Measurements from ENCODE around the gene WDR6.

The WDR6 gene

GRCh38 chr3:49026536-49026935, 19.3 kb downstream of the WDR6 start:
- no peaks in the 10 kb centered on the region for H3K9me3 ChIP-seq (ENCODE audit: control insufficient read depth in 1 of 2, low read length in 2 of 2)
- peaks cover 29 to 48% of the 10 kb centered on the region in 2 donors for H3K4me1 ChIP-seq (ENCODE audit: control insufficient read depth in 1 of 2, insufficient read depth in 2 of 2, low read length in 2 of 2)
- no peak overlapping the region for H3K27ac ChIP-seq (ENCODE audit: low read depth, low read length)
- H3K9ac ChIP-seq (ENCODE audit: low read depth in 1 of 2, low read length in 2 of 2), result no peak overlapping the region
- H3K27me3 ChIP-seq (ENCODE audit: control insufficient read depth in 1 of 2, insufficient read depth in 2 of 2, low read length in 2 of 2), result no peaks in the 10 kb centered on the region
- H3K4me3 ChIP-seq (ENCODE audit: low read depth in 1 of 2, low read length in 2 of 2), result no peak overlapping the region
- H3K36me3 ChIP-seq (ENCODE audit: control insufficient read depth in 1 of 2, insufficient read depth in 2 of 2, low read length in 2 of 2), result peaks cover 34 to 50% of the 10 kb centered on the region in 2 donors

DNA sequence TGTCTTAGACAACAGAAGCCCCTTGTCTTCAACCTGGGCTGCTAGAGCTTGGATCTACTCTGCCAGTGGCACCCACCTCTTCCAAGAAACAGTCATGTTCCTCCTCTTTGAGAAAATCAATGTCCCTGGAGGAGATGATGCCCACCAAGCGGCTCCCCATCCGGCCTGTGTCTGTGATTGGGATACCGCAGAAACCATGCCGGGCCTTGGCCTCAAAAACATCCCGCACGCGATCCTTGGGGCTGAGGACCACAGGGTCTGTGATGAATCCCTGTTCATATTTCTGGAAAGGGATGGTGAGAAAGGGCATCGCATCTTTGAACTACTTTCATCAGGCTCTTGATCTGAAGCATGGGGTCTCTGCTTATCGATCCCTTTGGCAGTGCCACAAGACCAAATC, 20.4 kb downstream of the WDR6 start:
- H3K4me3 ChIP-seq (ENCODE audit: low read depth in 1 of 2, low read length in 2 of 2), result no peak overlapping the region
- no peak overlapping the region for H3K27ac ChIP-seq (ENCODE audit: low read depth, low read length)
- H3K36me3 ChIP-seq (ENCODE audit: control insufficient read depth in 1 of 2, insufficient read depth in 2 of 2, low read length in 2 of 2), result peaks cover 45 to 61% of the 10 kb centered on the region in 2 donors
- peaks cover 27 to 45% of the 10 kb centered on the region in 2 donors for H3K4me1 ChIP-seq (ENCODE audit: control insufficient read depth in 1 of 2, insufficient read depth in 2 of 2, low read length in 2 of 2)
- H3K9me3 ChIP-seq (ENCODE audit: control insufficient read depth in 1 of 2, low read length in 2 of 2), result no peaks in the 10 kb centered on the region
- no peaks in the 10 kb centered on the region for H3K27me3 ChIP-seq (ENCODE audit: control insufficient read depth in 1 of 2, insufficient read depth in 2 of 2, low read length in 2 of 2)
- peak overlapping the region in 1 of 2 donors; percentile 75 for H3K9ac ChIP-seq (ENCODE audit: low read depth in 1 of 2, low read length in 2 of 2)

DNA sequence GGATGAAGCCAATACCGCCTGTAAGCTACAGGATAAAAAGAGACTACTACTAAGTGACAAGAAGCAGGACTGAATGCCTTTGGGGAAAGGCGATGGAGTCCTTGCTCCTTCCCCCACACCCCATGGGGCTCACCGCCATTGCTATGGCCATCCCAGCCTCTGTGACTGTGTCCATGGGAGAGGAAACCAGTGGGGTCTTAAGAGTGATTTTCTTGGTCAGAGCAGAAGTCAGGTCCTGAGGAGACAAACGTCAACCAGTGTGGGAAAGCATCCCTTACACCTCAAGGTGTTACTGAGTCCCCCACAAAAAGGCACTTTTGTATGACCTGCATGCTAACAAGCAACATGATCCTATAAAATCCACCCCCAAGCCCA, 21.1 kb downstream of the WDR6 start:
- Histone ChIP-seq H3K27ac (ENCODE audit: low read depth, low read length) (no peak overlapping the region), H3K9ac (ENCODE audit: low read depth in 1 of 2, low read length in 2 of 2) (peak overlapping the region; percentile 75 to 98), H3K4me1 (ENCODE audit: control insufficient read depth in 1 of 2, insufficient read depth in 2 of 2, low read length in 2 of 2) (peaks cover 20 to 39% of the 10 kb centered on the region in 2 donors), H3K36me3 (ENCODE audit: control insufficient read depth in 1 of 2, insufficient read depth in 2 of 2, low read length in 2 of 2) (peaks cover 51 to 68% of the 10 kb centered on the region in 2 donors), H3K9me3 (ENCODE audit: control insufficient read depth in 1 of 2, low read length in 2 of 2) (no peaks in the 10 kb centered on the region), H3K27me3 (ENCODE audit: control insufficient read depth in 1 of 2, insufficient read depth in 2 of 2, low read length in 2 of 2) (no peaks in the 10 kb centered on the region), H3K4me3 (ENCODE audit: low read depth in 1 of 2, low read length in 2 of 2) (peak overlapping the region; percentile 64 to 90)

- Histone ChIP-seq H3K27me3 (ENCODE audit: control insufficient read depth in 1 of 2, insufficient read depth in 2 of 2, low read length in 2 of 2) (no peaks in the 10 kb centered on the region), H3K9ac (ENCODE audit: low read depth in 1 of 2, low read length in 2 of 2) (peak within 1 kb of the TSS; percentile 75 to 98), H3K4me3 (ENCODE audit: low read depth in 1 of 2, low read length in 2 of 2) (peak within 1 kb of the TSS; percentile 64 to 90), H3K36me3 (ENCODE audit: control insufficient read depth in 1 of 2, insufficient read depth in 2 of 2, low read length in 2 of 2) (peaks cover 50 to 68% of the 10 kb centered on the region in 2 donors), H3K27ac (ENCODE audit: low read depth, low read length) (peak within 1 kb of the TSS; percentile 80), H3K4me1 (ENCODE audit: control insufficient read depth in 1 of 2, insufficient read depth in 2 of 2, low read length in 2 of 2) (peaks cover 20 to 32% of the 10 kb centered on the region in 2 donors), H3K9me3 (ENCODE audit: control insufficient read depth in 1 of 2, low read length in 2 of 2) (no peaks in the 10 kb centered on the region)
Measured at GRCh38 chr3:49028673-49029562, 21.7 kb downstream of the WDR6 start, which contains the start of gene IMPDH2. TSS of gene IMPDH2 (minus strand) at chr3:49029398. CDS start at chr3:49029350, 48 bp downstream.

GRCh38 chr3:49029563-49029884, 22.3 kb downstream of the WDR6 start:
- Histone ChIP-seq H3K9ac (ENCODE audit: low read depth in 1 of 2, low read length in 2 of 2) (peak overlapping the region; percentile 75 to 98), H3K36me3 (ENCODE audit: control insufficient read depth in 1 of 2, insufficient read depth in 2 of 2, low read length in 2 of 2) (peaks cover 47 to 67% of the 10 kb centered on the region in 2 donors), H3K4me3 (ENCODE audit: low read depth in 1 of 2, low read length in 2 of 2) (peak overlapping the region; percentile 64 to 90)

GRCh38 chr3:49030321-49030720, 23.1 kb downstream of the WDR6 start:
- Histone ChIP-seq H3K27me3 (ENCODE audit: control insufficient read depth in 1 of 2, insufficient read depth in 2 of 2, low read length in 2 of 2) (no peaks in the 10 kb centered on the region), H3K9ac (ENCODE audit: low read depth in 1 of 2, low read length in 2 of 2) (no peak overlapping the region), H3K9me3 (ENCODE audit: control insufficient read depth in 1 of 2, low read length in 2 of 2) (no peaks in the 10 kb centered on the region), H3K27ac (ENCODE audit: low read depth, low read length) (no peak overlapping the region), H3K4me1 (ENCODE audit: control insufficient read depth in 1 of 2, insufficient read depth in 2 of 2, low read length in 2 of 2) (peaks cover 18 to 24% of the 10 kb centered on the region in 2 donors), H3K4me3 (ENCODE audit: low read depth in 1 of 2, low read length in 2 of 2) (no peak overlapping the region), H3K36me3 (ENCODE audit: control insufficient read depth in 1 of 2, insufficient read depth in 2 of 2, low read length in 2 of 2) (peaks cover 39 to 67% of the 10 kb centered on the region in 2 donors)

More at GRCh38 chr3:49029563-49029884, 22.3 kb downstream of the WDR6 start:
- H3K27me3 ChIP-seq (ENCODE audit: control insufficient read depth in 1 of 2, insufficient read depth in 2 of 2, low read length in 2 of 2), result no peaks in the 10 kb centered on the region
- no peaks in the 10 kb centered on the region for H3K9me3 ChIP-seq (ENCODE audit: control insufficient read depth in 1 of 2, low read length in 2 of 2)
- peak overlapping the region; percentile 80 for H3K27ac ChIP-seq (ENCODE audit: low read depth, low read length)
- peaks cover 20 to 30% of the 10 kb centered on the region in 2 donors for H3K4me1 ChIP-seq (ENCODE audit: control insufficient read depth in 1 of 2, insufficient read depth in 2 of 2, low read length in 2 of 2)

DNA sequence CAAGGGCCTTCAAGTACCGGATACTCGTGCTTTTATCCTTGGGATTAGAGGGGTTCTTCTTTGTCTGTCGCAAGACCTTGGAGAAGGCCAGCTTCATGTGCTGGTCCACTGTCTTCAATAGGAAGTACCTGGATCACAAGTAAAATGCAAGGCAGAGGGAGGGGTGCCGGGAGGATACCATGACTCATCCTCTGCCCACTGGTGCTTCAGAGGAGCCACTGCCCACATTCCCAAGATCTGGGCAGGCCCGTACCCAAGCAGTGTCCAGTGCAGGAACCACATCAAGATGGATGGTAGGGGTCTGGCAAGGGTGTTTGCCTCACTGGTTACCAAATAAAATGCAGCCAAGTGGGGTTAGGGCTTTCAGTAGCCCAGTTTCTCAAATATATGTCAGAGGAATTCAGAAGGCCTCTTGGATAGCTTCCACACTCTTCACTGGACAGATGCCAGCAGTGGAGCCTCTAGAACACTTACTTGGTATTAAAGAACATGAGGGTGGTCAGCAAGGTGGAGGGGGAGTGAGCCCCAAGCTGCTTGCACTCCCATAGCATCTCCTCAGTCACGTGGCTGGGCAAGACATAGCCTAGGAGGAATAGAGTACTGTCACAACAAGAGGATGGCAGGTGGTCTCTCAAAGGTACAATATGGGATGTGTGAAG, 25.6 kb downstream of the WDR6 start:
- H3K9ac ChIP-seq (ENCODE audit: low read depth in 1 of 2, low read length in 2 of 2), result no peak overlapping the region
- no peaks in the 10 kb centered on the region for H3K27me3 ChIP-seq (ENCODE audit: control insufficient read depth in 1 of 2, insufficient read depth in 2 of 2, low read length in 2 of 2)
- H3K9me3 ChIP-seq (ENCODE audit: control insufficient read depth in 1 of 2, low read length in 2 of 2), result no peaks in the 10 kb centered on the region
- H3K27ac ChIP-seq (ENCODE audit: low read depth, low read length), result no peak overlapping the region
- peaks cover 28 to 59% of the 10 kb centered on the region in 2 donors for H3K36me3 ChIP-seq (ENCODE audit: control insufficient read depth in 1 of 2, insufficient read depth in 2 of 2, low read length in 2 of 2)
- H3K4me3 ChIP-seq (ENCODE audit: low read depth in 1 of 2, low read length in 2 of 2), result no peak overlapping the region
- H3K4me1 ChIP-seq (ENCODE audit: control insufficient read depth in 1 of 2, insufficient read depth in 2 of 2, low read length in 2 of 2), result peaks cover 11 to 14% of the 10 kb centered on the region in 2 donors

DNA sequence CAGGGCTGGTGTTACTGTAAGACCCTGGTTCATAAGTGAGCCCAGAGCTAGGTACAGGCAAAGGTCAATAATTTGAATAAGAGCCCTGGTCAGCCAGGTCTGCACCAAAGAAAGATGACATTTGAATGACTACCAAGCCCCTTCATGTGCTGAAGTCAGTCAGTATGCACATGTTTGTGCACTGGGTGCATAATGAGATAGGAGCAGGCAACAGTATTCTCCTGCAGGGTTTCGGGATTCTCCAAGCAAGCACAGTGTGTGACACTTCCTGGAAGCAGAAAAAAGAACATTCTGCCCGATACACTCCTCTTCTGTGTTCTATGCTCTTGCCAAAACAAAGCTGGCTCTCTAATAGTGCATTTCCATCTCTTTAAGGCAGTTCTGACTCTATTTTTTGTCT, 27.5 kb downstream of the WDR6 start:
- no peak overlapping the region for H3K4me3 ChIP-seq (ENCODE audit: low read depth in 1 of 2, low read length in 2 of 2)
- H3K9me3 ChIP-seq (ENCODE audit: control insufficient read depth in 1 of 2, low read length in 2 of 2), result no peaks in the 10 kb centered on the region
- no peaks in the 10 kb centered on the region for H3K4me1 ChIP-seq (ENCODE audit: control insufficient read depth in 1 of 2, insufficient read depth in 2 of 2, low read length in 2 of 2)
- no peak overlapping the region for H3K9ac ChIP-seq (ENCODE audit: low read depth in 1 of 2, low read length in 2 of 2)
- H3K27ac ChIP-seq (ENCODE audit: low read depth, low read length), result no peak overlapping the region
- no peaks in the 10 kb centered on the region for H3K27me3 ChIP-seq (ENCODE audit: control insufficient read depth in 1 of 2, insufficient read depth in 2 of 2, low read length in 2 of 2)
- peaks cover 28 to 59% of the 10 kb centered on the region in 2 donors for H3K36me3 ChIP-seq (ENCODE audit: control insufficient read depth in 1 of 2, insufficient read depth in 2 of 2, low read length in 2 of 2)

GRCh38 chr3:49035281-49035680, 28.1 kb downstream of the WDR6 start:
- Histone ChIP-seq H3K9ac (ENCODE audit: low read depth in 1 of 2, low read length in 2 of 2) (no peak overlapping the region), H3K4me1 (ENCODE audit: control insufficient read depth in 1 of 2, insufficient read depth in 2 of 2, low read length in 2 of 2) (no peaks in the 10 kb centered on the region), H3K9me3 (ENCODE audit: control insufficient read depth in 1 of 2, low read length in 2 of 2) (no peaks in the 10 kb centered on the region), H3K27ac (ENCODE audit: low read depth, low read length) (no peak overlapping the region), H3K36me3 (ENCODE audit: control insufficient read depth in 1 of 2, insufficient read depth in 2 of 2, low read length in 2 of 2) (peaks cover 28 to 60% of the 10 kb centered on the region in 2 donors), H3K4me3 (ENCODE audit: low read depth in 1 of 2, low read length in 2 of 2) (no peak overlapping the region), H3K27me3 (ENCODE audit: control insufficient read depth in 1 of 2, insufficient read depth in 2 of 2, low read length in 2 of 2) (no peaks in the 10 kb centered on the region)

DNA sequence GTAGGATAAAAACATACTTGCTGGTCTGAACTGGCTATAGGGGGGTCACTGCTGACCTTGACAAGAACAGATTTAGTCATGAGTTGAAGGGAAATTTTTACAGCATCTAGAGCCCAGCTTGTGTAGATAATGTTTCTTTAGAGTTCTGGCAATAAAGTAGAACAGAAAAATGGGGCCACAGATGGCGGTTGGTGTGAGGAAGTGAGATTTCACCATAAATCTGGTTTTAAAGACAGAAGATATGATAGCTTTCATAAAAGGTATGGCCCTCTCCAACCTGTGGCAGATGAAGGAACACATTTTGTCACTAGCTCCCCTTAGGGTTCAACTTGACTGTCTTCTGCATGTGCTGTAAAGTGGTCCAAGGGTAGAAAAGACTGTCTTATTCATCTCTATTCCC, 46.4 kb downstream of the WDR6 start:
- no peaks in the 10 kb centered on the region for H3K27me3 ChIP-seq (ENCODE audit: control insufficient read depth in 1 of 2, insufficient read depth in 2 of 2, low read length in 2 of 2)
- no peak overlapping the region for H3K4me3 ChIP-seq (ENCODE audit: low read depth in 1 of 2, low read length in 2 of 2)
- H3K9me3 ChIP-seq (ENCODE audit: control insufficient read depth in 1 of 2, low read length in 2 of 2), result no peaks in the 10 kb centered on the region
- H3K36me3 ChIP-seq (ENCODE audit: control insufficient read depth in 1 of 2, insufficient read depth in 2 of 2, low read length in 2 of 2), result peaks cover 34 to 62% of the 10 kb centered on the region in 2 donors
- no peak overlapping the region for H3K9ac ChIP-seq (ENCODE audit: low read depth in 1 of 2, low read length in 2 of 2)
- H3K27ac ChIP-seq (ENCODE audit: low read depth, low read length), result no peak overlapping the region
- no peaks in the 10 kb centered on the region for H3K4me1 ChIP-seq (ENCODE audit: control insufficient read depth in 1 of 2, insufficient read depth in 2 of 2, low read length in 2 of 2)
